Measurements from ENCODE around the gene HS3ST4.
A peak's percentile ranks its signal among the peaks of the same experiment; 100 is the strongest.
"Not testable (repeated sequence)": the region's sequence is repeated elsewhere in the genome, so short reads cannot be mapped to it uniquely, and the experiment has no call there.

HS3ST4 gene

GRCh38 chr16:26015776-26016175, 324.0 kb downstream of the HS3ST4 start:
- DNase-seq, result no peak

- no peak for DNase-seq
Observed at GRCh38 chr16:26016989-26017388, 325.2 kb downstream of the HS3ST4 start.

DNA sequence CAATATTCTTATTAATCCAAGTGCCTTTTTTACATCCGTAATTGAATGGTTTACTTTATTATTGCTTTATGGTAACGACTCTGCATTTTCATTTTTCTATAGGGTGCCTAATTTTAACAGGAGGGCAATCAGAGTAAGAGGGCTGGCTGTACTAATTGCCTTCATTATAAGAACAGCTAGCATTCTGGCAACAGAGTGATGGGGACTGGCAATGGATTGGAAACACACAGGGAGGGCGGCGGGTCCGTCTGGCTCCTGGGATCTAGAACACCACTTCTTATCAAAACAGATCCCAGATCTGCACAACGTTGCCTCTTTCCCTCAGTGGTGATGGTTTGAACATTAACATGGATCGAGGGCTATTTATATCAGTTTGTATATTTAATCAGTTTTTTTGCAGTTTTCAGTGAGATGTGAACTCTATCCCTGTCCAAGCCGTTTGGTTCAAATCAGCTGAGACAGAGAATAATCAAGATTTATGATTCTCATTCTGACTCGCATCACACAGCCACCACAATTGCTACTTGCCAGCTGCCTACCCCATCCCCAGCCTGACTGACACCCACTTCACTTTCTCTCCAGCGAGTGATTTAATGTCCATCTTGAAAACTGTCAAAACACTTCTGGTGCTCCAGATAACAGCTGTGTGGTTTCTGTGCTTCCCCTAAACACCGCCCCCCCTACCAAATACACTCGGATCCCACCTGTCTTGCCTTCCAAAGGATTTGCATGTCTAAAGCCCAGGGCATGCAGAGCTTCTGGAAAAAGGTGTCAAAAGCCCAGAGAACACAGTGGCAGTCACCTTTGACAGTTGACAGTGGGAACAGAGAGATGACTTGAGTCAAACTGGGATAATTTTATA, 327.9 kb downstream of the HS3ST4 start:
- DNase-seq, result peak; percentile 90

DNA sequence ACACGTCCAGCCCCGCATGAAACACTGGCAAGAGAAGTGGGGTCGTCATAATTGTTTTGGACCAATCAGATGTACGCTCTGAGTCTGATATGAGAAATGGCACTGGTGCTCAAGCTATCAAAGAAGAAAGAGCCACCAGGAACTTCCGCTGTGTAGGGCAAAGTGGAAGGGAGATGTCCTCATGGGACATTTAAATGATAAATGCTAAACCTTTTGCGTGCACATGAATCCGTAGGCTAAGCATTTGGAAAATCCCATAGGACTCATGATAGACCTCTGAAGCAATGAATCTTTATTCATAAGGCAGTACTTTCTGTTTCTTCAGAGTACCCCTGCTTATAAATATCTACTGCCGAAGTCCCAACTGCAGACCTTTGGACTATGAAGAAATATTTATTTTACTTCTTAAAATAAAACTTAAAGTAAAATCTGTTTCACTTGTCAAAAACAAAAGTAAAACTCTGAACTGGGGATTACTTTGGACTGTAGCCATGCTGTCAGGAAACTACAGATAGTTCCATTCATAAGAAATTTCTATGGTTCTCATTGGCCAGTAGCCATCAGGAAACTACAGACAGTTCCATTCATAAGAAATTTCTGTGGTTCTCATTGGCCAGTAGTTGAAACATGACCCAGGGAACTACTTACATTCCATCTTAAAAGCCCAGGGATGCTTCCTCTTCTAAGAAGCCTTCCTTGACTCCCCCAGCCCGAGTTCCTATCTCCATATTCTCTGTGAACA, 335.1 kb downstream of the HS3ST4 start:
- no peak for DNase-seq

- DNase-seq, result no peak
Observed at GRCh38 chr16:26031286-26031685, 339.5 kb downstream of the HS3ST4 start.

GRCh38 chr16:26032661-26033060, 340.9 kb downstream of the HS3ST4 start:
- DNase-seq, result not testable (repeated sequence)

DNA sequence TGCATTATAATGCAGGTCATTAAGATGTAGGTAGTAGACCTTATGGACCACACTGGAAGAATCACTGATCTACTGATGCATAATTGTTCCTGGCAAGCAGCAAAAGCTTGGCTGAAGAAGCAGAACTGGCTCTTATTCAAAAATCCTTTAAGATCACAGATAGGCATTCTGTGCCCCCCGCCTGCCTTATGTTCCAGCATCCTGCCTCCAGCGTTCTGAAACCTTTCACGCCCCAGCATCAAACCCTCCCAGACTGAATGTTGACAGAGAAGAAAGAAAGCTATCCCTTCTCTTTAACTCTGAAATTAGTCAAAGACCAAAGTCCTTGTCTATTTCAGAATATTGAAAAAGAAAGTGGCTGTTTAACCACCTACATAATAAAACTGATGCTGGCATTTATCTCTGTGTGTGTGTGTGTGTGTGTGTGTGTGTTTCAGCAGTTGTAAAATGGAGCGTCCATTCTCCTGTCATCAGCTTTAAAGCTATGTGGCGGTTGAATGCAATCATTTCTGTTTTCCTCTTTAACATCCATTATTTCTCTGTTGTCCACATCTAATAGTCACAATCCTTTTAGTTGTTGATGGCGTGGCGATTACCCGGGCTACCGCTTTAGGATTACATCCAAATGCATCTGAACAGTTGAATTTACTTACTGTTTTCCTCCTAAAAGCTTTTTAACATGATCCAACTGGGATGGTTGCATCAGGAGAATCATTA, 350.4 kb downstream of the HS3ST4 start:
- no peak for DNase-seq

- no peak for DNase-seq
Observed at GRCh38 chr16:26050472-26050871, 358.7 kb downstream of the HS3ST4 start.

DNA sequence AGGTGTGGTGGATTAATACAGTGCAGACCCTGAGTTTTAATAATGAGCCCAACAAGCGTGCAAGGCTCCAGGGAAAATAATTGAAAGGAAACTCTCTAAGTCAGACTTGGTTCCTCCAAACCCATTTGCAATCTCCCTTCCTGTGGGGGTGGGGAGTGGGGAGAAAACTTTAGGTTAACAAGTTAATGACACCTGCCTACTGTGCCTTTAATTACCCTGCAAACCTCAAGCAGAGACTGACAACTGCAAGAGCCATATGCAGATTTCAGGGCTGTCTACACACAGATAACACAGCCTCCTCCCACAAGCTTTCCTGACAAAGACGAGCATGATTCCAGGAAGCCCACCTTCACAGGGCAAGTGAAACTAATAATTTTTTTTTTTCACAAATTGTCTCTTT, 359.3 kb downstream of the HS3ST4 start:
- DNase-seq, result no peak

DNA sequence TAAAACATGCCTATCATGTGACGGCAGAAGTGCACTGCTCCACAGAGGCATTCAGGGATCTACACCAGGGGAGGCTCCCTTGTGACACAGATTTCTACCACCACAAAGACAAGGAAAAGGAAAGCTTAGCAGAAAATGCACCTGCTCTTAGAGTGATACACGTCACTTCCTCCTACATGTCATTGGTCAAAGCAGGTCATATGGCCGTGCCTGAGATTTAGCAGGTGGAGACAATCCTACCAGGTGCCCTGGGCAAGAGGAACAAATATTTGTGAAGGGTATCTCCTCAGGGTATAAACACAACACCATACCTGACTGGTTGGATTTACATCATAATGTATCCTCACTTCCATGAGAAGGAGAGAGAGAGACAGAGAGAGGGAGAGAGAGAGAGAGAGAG, 362.1 kb downstream of the HS3ST4 start:
- DNase-seq, result no peak

DNA sequence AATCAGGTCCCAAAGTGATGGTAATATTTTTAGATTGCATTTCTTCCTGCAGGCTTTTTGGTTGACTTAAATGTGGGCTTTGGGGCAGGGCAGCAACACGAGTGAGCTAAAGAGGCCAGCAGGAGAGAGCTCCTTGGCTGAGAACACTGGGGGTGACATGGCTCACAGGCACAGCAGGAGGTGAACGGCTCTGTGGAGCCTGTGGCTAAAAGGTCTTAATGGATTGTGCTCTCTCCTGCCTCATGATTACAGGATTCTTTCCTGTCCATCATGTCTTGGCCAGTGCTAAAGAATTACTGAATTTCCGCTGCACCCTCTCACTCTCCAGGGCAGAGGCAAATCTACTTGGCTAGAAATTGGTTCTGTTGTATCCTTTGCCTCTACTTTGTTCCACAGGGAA, 366.6 kb downstream of the HS3ST4 start:
- DNase-seq, result no peak

- DNase-seq, result no peak
Observed at GRCh38 chr16:26070302-26071100, 378.7 kb downstream of the HS3ST4 start.

DNA sequence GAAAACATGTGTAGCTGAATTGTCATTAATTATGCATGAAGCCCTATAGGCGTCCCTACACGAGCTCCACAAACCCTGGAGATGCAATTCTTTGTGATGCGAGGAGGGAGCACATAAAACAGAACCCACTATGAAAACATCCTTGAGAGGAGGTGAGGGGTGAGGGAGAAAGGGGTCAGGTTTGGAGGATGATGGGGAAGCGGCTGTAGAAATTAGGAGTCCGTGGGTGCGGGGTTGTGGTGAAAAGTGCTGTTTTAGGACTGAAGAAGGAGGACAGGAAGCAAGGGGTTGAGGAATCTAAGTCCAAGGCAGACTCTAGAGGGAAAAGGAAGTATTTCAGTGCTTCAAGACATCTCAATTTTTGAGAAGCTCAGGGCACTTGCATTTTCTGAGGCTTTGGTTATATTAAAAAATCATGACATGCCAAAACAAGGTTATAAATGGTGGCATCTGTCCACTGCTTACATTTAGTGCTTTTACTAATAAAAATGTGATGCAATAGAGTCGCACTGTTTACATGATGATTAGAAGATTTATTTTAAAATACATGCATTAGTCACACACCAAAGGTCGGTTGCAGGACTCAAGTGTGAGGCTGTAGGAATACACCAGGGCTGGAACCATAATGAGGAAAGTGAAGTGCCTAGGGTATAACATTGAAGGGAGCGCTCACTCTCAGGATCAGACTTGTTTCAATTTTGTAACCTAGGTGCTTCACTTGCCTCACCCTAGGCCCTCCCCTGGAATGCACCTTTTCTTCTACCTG, 379.5 kb downstream of the HS3ST4 start:
- no peak for DNase-seq

- DNase-seq, result peak; percentile 56
Observed at GRCh38 chr16:26078716-26079355, 387.1 kb downstream of the HS3ST4 start.

DNA sequence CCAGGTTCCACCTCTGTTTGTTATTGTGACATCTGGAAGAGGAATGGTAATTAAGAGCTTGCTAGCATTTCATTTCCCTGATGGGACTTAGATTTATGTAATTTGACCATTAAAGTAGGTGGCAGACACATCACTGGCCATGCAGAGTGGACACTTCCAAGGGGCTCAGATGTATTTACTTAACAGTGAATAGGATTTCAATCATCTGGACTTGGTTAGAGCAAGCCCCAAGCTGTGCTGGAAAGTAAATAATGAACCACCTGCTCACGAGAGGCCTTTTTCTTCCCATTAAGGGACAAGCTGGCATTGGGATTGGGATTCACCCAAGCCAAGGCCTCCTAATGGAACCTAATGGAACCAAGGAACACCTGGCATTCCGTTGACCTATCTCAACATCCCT, 395.3 kb downstream of the HS3ST4 start:
- no peak for DNase-seq

GRCh38 chr16:26091511-26091910, 399.8 kb downstream of the HS3ST4 start:
- no peak for DNase-seq

GRCh38 chr16:26098206-26098605, 406.4 kb downstream of the HS3ST4 start:
- not testable (repeated sequence) for DNase-seq

DNA sequence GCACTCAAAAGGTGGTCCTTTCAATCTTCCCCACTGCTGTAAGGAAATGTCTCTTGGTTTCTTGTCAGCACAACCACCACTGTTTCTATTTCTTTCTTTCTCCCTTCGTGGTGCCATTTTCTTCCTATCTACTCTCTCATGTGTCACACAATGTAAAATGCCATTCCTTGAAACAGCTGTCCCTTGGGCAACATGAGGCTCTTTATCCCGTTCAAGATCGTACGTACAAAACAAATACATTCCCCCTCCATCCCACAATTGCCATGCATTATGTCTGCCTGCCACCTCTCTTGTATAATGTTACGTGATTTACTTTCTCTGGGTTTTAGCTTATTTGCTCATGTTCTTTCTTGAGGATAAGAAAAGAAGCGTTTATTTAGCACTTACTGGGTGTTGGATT, 410.6 kb downstream of the HS3ST4 start:
- DNase-seq, result no peak

GRCh38 chr16:26108836-26109505, 417.2 kb downstream of the HS3ST4 start:
- DNase-seq, result no peak

- DNase-seq, result no peak
Observed at GRCh38 chr16:26111900-26112299, 420.1 kb downstream of the HS3ST4 start.

DNA sequence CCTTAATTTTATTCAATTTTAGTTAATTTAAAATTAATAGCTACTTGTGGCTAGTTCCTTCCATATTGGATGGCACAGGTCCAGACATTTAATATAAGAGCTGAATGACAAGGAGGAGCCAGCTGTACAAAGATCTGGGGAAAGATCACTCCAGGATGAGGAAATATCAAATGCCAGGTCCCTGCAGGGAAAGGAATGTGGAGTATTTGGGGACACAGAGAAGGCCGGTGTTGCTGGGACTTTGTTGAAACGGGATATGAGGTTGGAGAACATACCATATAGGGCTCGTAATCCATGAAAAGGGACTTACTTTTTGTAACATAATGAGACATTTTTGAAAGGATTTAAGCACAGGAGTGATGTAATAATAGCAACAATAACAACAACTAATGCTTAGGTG, 426.8 kb downstream of the HS3ST4 start:
- DNase-seq, result no peak
